ACC112 (cell line): Measurements from ENCODE around the gene HOXA4.

Experiments used
- H2AFZ ChIP-seq: fragments of 200-600 bp; sonication (generic); one replicate; pipeline ENCODE4 v1.6.0; 2017; ENCODE audit warnings: antibody characterized with exemption, low read length; ENCODE audit not compliant: unreplicated experiment
- H3K27ac ChIP-seq: fragments of 200-600 bp; sonication (generic); 2 replicates; pipeline ENCODE4 v1.5.1; 2014; ENCODE audit warnings: low read depth, mild to moderate bottlenecking, antibody characterized with exemption, low read length, moderate library complexity
- H3K27me3 ChIP-seq: fragments of 200-600 bp; sonication (generic); 2 replicates; pipeline ENCODE4 v1.6.1; 2014; ENCODE audit warnings: mild to moderate bottlenecking, antibody characterized with exemption, low read length, moderate library complexity, mixed read lengths; ENCODE audit not compliant: insufficient read depth
- H3K36me3 ChIP-seq: fragments of 200-600 bp; sonication (generic); 2 replicates; pipeline ENCODE4 v1.6.1; 2016; ENCODE audit warnings: mild to moderate bottlenecking, antibody characterized with exemption, low read length, moderate library complexity, mixed read lengths; ENCODE audit not compliant: insufficient read depth
- H3K4me1 ChIP-seq: fragments of 200-600 bp; sonication (generic); one replicate; pipeline ENCODE4 v1.6.1; 2016; ENCODE audit warnings: low read length, mixed read lengths; ENCODE audit not compliant: insufficient read depth, unreplicated experiment, control insufficient read depth
- H3K4me3 ChIP-seq: fragments of 200-600 bp; sonication (generic); 2 replicates; pipeline ENCODE4 v1.5.1; 2014; ENCODE audit warnings: mild to moderate bottlenecking, low read depth, low read length
- H3K79me2 ChIP-seq: fragments of 200-600 bp; sonication (generic); one replicate; pipeline ENCODE4 v1.6.0; 2016; ENCODE audit warnings: low read length; ENCODE audit not compliant: control insufficient read depth, unreplicated experiment, insufficient read depth

The HOXA4 gene

DNA sequence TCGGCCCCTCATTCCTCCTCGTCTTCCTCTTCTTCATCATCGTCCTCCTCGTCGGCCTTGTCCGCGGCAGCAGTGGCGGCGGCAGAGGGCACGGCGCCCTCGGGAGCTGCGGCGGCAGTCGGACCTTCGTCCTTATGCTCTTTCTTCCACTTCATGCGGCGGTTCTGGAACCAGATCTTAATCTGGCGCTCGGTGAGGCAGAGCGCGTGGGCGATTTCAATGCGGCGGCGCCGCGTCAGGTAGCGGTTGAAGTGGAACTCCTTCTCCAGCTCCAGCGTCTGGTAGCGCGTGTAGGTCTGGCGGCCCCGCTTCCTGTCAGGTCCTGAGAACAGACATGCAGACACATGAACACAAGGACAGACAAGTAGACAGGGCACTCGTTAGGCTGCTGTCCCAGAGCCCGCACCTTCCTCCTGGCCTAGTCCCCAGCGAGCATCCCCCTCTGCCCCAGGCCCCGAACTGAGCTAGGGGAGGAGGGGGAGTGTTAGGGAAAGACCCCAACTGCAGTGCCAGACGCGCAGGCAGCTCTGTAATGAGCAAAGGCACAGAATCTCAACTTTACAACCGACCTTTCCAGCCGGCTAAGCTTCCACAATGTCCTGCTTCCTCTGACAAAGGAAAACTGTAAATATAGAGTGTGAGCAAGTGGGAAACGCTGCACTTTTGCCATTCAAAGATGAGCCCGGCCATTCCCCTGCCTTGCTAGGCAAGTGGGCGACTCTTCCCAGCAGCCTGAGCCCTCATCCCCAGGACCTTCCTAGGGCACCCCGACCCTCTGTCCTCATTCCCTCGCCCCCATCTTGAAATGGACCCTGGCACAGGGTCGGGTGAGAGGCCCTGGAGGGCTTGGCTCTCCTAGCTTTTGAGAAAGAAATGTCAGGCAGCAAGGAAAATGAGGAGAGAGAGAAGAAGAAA is 24.6 kb upstream of the HOXA4 start:
- Histone ChIP-seq H2AFZ (no peak overlapping the region), H3K4me1 (no peaks in the 10 kb centered on the region), H3K36me3 (no peaks in the 10 kb centered on the region), H3K27ac (no peak overlapping the region), H3K4me3 (peak overlapping the region; percentile 63; the same call in 1 of the 2 replicates), H3K27me3 (peaks cover 98% of the 10 kb centered on the region), H3K79me2 (no peaks in the 10 kb centered on the region)

DNA sequence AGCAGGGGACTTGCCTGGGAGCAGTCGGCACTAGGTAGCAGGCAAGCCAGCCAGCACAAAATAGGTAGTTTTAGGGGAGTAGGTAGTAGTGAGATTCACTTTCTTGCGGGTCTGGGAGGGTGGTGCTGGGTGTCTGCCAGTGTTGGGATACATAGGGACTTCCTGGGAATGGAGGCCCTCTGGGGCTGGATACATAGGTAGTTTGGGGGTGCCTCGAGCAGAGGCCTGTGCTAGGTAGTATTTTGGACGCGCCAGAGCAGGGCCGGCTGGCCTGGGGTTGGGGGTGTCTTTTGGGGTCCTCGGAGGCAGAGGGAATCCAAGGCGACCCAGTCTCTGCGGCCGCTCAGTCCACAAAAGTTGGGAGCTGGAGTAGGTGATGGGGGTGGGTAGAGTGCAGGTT is 23.8 kb upstream of the HOXA4 start:
- Histone ChIP-seq H3K36me3 (no peaks in the 10 kb centered on the region), H3K27me3 (peaks cover 98% of the 10 kb centered on the region), H2AFZ (no peak overlapping the region), H3K4me1 (no peaks in the 10 kb centered on the region), H3K27ac (no peak overlapping the region), H3K79me2 (no peaks in the 10 kb centered on the region), H3K4me3 (peak overlapping the region; percentile 63; the same call in 1 of the 2 replicates)

DNA sequence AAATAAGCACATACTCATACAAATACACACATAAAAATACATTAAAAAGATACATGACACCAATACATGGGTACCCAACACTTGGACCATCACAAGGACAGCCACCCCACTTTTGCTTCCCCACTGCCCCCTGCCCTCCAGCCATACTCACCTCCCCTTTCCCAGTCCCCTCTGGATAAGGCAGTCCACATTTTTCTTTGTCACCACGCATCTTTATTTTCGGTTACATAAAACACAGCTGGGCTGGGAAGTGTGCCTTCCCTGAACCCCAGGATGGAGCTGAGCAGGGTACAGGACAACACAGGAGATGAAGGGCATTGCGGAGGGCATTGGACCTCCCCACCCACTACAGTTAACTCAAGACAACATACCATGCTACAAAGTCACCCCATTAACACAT is 23.0 kb upstream of the HOXA4 start:
- H3K4me3 ChIP-seq: no peak overlapping the region
- peaks cover 98% of the 10 kb centered on the region for H3K27me3 ChIP-seq
- H3K27ac ChIP-seq: no peak overlapping the region
- no peaks in the 10 kb centered on the region for H3K36me3 ChIP-seq
- no peak overlapping the region for H2AFZ ChIP-seq
- H3K79me2 ChIP-seq: no peaks in the 10 kb centered on the region
- no peaks in the 10 kb centered on the region for H3K4me1 ChIP-seq

DNA sequence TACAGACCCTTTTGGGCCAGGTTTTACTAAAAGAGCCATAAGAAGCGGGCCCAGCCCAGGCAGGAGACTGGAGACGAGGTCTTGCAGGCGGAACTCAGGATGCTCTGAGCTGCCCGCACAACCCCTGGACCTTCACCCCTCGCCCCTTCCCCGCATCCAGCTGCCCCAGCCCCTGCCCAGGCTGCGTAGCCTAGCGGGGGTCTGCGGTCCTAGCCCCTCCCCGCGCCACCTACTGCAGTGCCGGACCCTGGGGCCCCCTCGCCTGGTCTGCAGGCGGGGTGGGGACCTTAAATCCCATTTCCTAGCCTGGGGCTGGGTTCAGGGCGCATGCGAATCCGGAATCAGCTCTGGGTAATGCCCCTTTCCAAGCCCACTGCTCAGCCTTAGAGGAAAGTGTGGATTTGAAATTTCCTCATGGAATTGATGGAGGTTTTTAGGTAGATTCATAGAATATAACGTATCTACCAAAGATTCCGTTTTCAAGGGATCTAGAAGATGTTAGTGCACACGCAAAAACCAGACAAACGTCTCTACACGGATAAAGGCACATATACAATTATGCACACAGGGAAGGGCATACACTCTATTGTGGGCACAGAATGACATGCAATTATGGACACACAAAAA is 22.4 kb upstream of the HOXA4 start:
- H3K27ac ChIP-seq: no peak overlapping the region
- H3K79me2 ChIP-seq: no peaks in the 10 kb centered on the region
- peaks cover 98% of the 10 kb centered on the region for H3K27me3 ChIP-seq
- no peaks in the 10 kb centered on the region for H3K36me3 ChIP-seq
- no peaks in the 10 kb centered on the region for H3K4me1 ChIP-seq
- no peak overlapping the region for H3K4me3 ChIP-seq
- H2AFZ ChIP-seq: no peak overlapping the region

DNA sequence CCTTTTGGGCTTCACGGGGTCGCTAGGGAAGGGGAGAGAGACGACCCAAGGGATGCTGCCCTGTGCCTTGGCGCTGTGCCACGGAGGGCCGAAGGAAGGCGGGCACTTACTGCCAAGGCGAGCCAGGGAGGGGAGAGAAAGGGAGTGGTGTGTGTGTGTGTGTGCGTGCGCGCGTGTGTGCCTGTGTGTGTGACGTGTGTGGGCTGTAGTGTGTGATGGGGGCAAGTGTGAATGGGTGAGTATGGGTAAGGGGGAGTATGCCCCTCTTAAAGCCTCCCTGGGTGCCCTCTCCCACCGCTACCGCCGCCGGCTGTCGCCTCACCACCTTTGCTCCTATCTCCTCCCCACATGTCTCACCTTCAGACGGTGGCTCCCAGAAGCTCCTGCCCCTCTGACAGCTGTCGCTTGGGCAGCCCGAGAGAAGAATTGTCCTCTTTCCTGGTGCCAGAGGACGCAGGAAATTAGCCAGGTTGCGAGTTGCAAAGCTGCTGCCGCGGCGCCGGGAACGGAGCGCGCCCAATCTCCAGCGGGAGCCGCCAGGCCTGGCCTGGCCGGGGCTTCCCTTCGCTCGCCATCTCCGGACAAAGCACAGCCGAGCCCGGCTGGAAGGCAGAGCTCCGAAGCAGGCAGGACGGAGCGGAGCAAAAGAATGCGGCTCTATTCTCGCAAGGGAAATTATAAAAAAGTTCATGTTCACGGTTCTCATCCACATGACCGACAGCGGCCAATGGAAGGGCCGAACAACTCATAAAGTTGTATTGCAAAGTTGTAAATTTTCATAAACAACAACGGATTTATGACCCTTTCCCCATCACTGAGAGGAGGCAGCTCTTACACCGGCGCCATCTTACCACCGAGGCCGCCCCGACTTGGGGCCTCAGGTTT is 21.6 kb upstream of the HOXA4 start, which contains the start of gene HOXA3:
Gene HOXA3 (minus strand): TSS at position 653 of the 885 bp plus-strand sequence. CDS start 41,943 bp downstream, outside the sequence.
- Histone ChIP-seq H3K36me3 (no peaks in the 10 kb centered on the region), H3K4me3 (no peak within 1 kb of the TSS; the same call in 1 of the 2 replicates), H3K27ac (no peak within 1 kb of the TSS), H3K4me1 (no peaks in the 10 kb centered on the region), H2AFZ (no peak within 1 kb of the TSS), H3K79me2 (no peaks in the 10 kb centered on the region), H3K27me3 (peaks cover 98% of the 10 kb centered on the region)

DNA sequence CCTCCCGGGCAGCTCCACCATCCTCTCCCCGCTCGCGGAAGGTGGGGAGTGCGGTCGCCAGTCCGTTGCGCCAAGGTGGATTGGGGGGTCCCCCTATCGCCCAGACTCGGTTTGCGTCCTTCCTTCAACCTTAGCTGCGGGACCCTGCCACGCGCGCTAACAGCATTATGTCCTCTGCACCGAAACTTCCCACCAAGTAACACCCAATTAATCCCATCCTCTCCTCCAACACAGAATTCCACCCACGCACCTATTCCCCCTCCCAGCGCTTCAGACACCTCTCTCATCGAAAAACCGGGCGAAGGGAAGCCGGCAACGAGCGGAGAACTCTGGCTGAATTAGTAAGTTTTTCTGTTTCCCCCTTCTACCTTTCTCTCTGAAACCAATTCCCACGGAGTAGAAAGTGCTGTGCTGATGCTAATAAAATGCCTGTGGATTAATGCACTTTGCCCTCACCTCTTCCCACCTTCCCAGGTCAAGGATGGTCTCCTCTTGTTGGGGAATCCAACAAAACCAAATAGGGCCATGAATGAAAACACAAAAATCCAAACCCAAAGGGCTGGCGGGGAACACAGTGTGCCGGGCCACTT is 20.9 kb upstream of the HOXA4 start:
- H3K27me3 ChIP-seq: peaks cover 98% of the 10 kb centered on the region
- peak overlapping the region; percentile 53 for H3K4me3 ChIP-seq
- no peaks in the 10 kb centered on the region for H3K36me3 ChIP-seq
- no peak overlapping the region for H3K27ac ChIP-seq
- no peaks in the 10 kb centered on the region for H3K4me1 ChIP-seq
- no peaks in the 10 kb centered on the region for H3K79me2 ChIP-seq
- H2AFZ ChIP-seq: no peak overlapping the region

DNA sequence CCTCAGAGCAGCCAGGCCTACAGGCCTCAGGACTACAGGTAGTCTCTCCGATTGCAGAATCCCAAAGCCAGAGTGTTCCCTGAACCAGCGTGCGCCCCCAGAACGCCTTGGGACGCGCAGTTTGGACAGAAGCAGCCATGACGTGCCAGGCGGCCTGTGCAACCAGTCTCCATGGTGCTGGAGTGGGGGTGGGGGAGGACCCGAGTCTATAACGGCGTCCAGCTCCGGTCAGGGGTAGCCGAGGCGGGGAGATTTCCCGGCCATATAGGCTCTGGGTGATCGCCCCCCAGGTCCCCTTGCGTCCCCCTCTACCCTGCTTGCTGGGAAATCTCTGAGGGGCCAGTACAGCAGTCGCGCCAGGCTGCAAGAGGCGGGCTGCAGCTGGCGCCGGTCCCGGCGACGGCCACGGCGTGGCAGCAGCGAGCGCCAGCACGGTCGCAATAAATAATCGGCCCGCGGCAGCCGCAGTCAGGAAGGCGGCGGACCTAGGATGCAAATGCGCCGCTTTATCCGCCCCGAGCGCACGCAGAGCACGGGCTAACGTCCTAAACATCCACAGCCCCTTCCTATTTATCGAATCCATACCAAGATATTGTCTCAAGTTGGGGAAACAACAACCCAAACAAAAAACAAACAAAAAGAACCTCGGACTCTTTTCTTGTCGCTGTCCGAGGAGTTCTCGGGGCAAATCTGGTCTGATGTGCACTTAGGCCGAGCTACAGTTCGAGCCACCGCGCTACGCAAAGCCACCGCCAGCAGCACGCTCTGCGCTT is 20.2 kb upstream of the HOXA4 start:
- H3K79me2 ChIP-seq: no peaks in the 10 kb centered on the region
- peaks cover 98% of the 10 kb centered on the region for H3K27me3 ChIP-seq
- H3K36me3 ChIP-seq: no peaks in the 10 kb centered on the region
- H3K27ac ChIP-seq: no peak overlapping the region
- no peak overlapping the region for H2AFZ ChIP-seq
- no peaks in the 10 kb centered on the region for H3K4me1 ChIP-seq
- H3K4me3 ChIP-seq: peak overlapping the region; percentile 53

DNA sequence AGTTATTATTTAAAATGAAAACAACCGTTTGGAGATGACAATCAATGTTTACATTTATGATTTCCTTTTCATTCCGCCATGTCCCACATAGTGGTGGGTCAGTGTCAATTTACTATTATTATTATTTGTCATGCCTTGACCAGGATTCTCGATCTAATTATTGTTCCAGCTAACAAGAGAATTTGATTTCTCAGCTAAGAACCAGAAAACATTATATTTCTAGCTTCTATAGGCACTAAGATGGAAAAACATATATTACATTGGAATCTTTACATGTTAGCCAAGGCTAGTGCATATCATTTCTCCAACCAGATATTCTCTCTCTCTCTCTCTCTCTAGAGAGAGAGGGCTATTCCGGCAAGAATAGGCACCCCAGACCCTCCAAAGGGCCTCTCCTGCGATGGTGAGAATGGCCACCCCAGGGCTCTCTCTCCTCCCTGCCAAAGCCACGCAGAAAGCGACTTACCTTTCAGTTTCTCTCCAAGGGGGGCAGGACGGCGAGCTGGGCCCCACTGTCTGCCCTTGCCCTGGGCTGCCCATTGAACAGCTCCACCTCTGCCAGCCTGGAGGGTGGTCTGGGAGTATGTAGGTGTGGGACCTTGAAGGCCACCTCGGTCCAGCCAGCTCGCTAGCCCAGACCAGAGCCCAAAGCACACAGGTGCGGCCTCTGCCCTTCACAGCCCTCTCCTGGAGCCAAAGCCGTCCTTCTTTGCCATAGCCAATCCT is 19.4 kb upstream of the HOXA4 start:
- Histone ChIP-seq H3K36me3 (no peaks in the 10 kb centered on the region), H3K27me3 (peaks cover 98% of the 10 kb centered on the region), H3K27ac (no peak overlapping the region), H3K4me3 (peak overlapping the region; percentile 53; the same call in 1 of the 2 replicates), H2AFZ (no peak overlapping the region), H3K79me2 (no peaks in the 10 kb centered on the region), H3K4me1 (no peaks in the 10 kb centered on the region)
